Motor neuron (in vitro differentiated cells): ENCODE results near the gene CPAMD8. TPM values are rescaled to one million over a fixed set of nuclear protein-coding genes. Genes with fewer than 3 reads are reported as not detected.

Source experiments
- ATAC-seq, 8 experiments: fragments of 200-7000 bp; cut with Tn5 transposase; replicated peaks in 6 of 8; 2 replicates each; pipeline ENCODE4 v1.8.0; 2021; ENCODE audit warnings: mild to moderate bottlenecking in 8 of 8, moderate library complexity in 8 of 8
- H3K27ac ChIP-seq, 2 donors: fragments of 250-450 bp; sonication (Bioruptor Pico); 2 replicates each; pipeline ENCODE4 v1.9.0; 2021; ENCODE audit warnings: antibody characterized with exemption in 2 of 2, mild to moderate bottlenecking in 2 of 2, moderate library complexity in 1 of 2
- H3K4me1 ChIP-seq, 2 donors: fragments of 250-450 bp; sonication (Bioruptor Pico); replicated peaks in 1 of 2; 2 replicates each; pipeline ENCODE4 v1.6.1; 2021; ENCODE audit warnings: antibody characterized with exemption in 2 of 2, mild to moderate bottlenecking in 2 of 2, moderate library complexity in 1 of 2
- H3K4me3 ChIP-seq, 5 donors: fragments of 250-450 bp; sonication (Bioruptor Pico); 2 replicates each; pipeline ENCODE4 v1.9.0; 2021; ENCODE audit warnings: antibody characterized with exemption in 5 of 5, mild to moderate bottlenecking in 5 of 5, moderate library complexity in 4 of 5
- WGBS, 10 experiments: fragments of 450-650 bp; shearing (Covaris generic); methylation state at CpG; one replicate each; pipeline ENCODE4 v1.0.0; 2022; 5-methylcytosine and 5-hydroxymethylcytosine counted together
- in situ Hi-C, 9 experiments: fragments of 400-800 bp; cut with MboI; loops; one replicate each; pipeline ENCODE4 v1.15.0; 2021; ENCODE audit warnings: low sequenced_read_pairs in 9 of 9, low pct_unique_long_range_greater_than_20kb in 2 of 9; ENCODE audit not compliant: unreplicated experiment in 9 of 9
- total RNA-seq, 8 experiments: library from RNA; unstranded; fragments of 300-600 nt; gene quantifications; 2 replicates each; pipeline versions ENCODE4 v1.2.3 to v1.2.4, GENCODE V29; 2022

Gene CPAMD8
- total RNA-seq, 8 experiments from 2014 or later: 0.36 to 6.5 (median 3.6) TPM

GRCh38 chr19:16861011-16861410 is 165.6 kb downstream of the CPAMD8 start:
- no peaks in the 10 kb centered on the region for H3K4me1 ChIP-seq
- 67 to 100% (median 100%) methylated on average over 1 to 2 of the region's 3 CpGs; no CpG with 5 or more reads in 4 of the 10 experiments for WGBS, 10 experiments
- ATAC-seq: no peak
- no peak overlapping the region for H3K4me3 ChIP-seq
- in situ Hi-C loops: no loop called here
- no peak overlapping the region for H3K27ac ChIP-seq

- peak in 2 of 8 experiments; percentile 53 to 80 for ATAC-seq
- no peaks in the 10 kb centered on the region for H3K4me1 ChIP-seq
- in situ Hi-C loops: no loop called here
- no peak overlapping the region for H3K4me3 ChIP-seq
- whole genome bisulfite sequencing, 10 experiments: 70 to 100% (median 98%) methylated on average over 1 to 7 of the region's 20 CpGs; no CpG with 5 or more reads in 2 of the 10 experiments
- H3K27ac ChIP-seq: no peak overlapping the region
Observed at GRCh38 chr19:16860118-16860517, 166.5 kb downstream of the CPAMD8 start.

- in situ Hi-C loops: no loop called here
- Histone ChIP-seq H3K27ac (no peak overlapping the region), H3K4me1 (no peaks in the 10 kb centered on the region), H3K4me3 (no peak overlapping the region)
- no peak for ATAC-seq
- 96 to 100% (median 100%) methylated on average over 1 to 3 of the region's 7 CpGs; no CpG with 5 or more reads in 7 of the 10 experiments for WGBS, 10 experiments
Observed at GRCh38 chr19:16859626-16860025, 167.0 kb downstream of the CPAMD8 start.

- H3K4me3 ChIP-seq: no peak overlapping the region
- no peak for ATAC-seq
Observed at GRCh38 chr19:16856091-16856490, 170.5 kb downstream of the CPAMD8 start.

GRCh38 chr19:16853066-16853465 is 173.5 kb downstream of the CPAMD8 start:
- no peak for ATAC-seq
- 90 to 100% (median 100%) methylated on average over 1 to 2 of the region's 7 CpGs; no CpG with 5 or more reads in 7 of the 10 experiments for WGBS, 10 experiments
- in situ Hi-C loops: no loop called here

More at GRCh38 chr19:16856091-16856490, 170.5 kb downstream of the CPAMD8 start:
- in situ Hi-C loops: no loop called here
- H3K4me1 ChIP-seq: no peaks in the 10 kb centered on the region
- WGBS, 10 experiments: 60 to 100% (median 97%) methylated on average over 1 to 6 of the region's 9 CpGs; no CpG with 5 or more reads in 1 of the 10 experiments
- no peak overlapping the region for H3K27ac ChIP-seq

GRCh38 chr19:16851031-16851712 is 175.4 kb downstream of the CPAMD8 start:
- H3K27ac ChIP-seq: no peak overlapping the region
- 58 to 100% (median 96%) methylated on average over 1 to 9 of the region's 33 CpGs; no CpG with 5 or more reads in 4 of the 10 experiments for WGBS, 10 experiments
- ATAC-seq: no peak
- H3K4me3 ChIP-seq: no peak overlapping the region
- no peaks in the 10 kb centered on the region for H3K4me1 ChIP-seq
- in situ Hi-C loops: no loop called here

More at GRCh38 chr19:16853066-16853465, 173.5 kb downstream of the CPAMD8 start:
- Histone ChIP-seq H3K4me3 (no peak overlapping the region), H3K27ac (no peak overlapping the region), H3K4me1 (no peaks in the 10 kb centered on the region)

GRCh38 chr19:16850133-16850532 is 176.5 kb downstream of the CPAMD8 start:
- WGBS, 10 experiments: 83 to 100% (median 93%) methylated on average over 1 to 4 of the region's 4 CpGs; no CpG with 5 or more reads in 3 of the 10 experiments
- Histone ChIP-seq H3K4me1 (no peaks in the 10 kb centered on the region), H3K27ac (no peak overlapping the region), H3K4me3 (no peak overlapping the region)
- ATAC-seq: no peak
- in situ Hi-C loops: no loop called here

- Histone ChIP-seq H3K4me1 (no peaks in the 10 kb centered on the region), H3K4me3 (no peak overlapping the region), H3K27ac (no peak overlapping the region)
- in situ Hi-C loops: no loop called here
- 0 to 100% (median 53%) methylated on average over 1 of the region's 1 CpG; no CpG with 5 or more reads in 6 of the 10 experiments for WGBS, 10 experiments
- peak in 3 of 8 experiments; percentile 23 to 69 (median 60) for ATAC-seq
Observed at GRCh38 chr19:16849168-16849567, 177.4 kb downstream of the CPAMD8 start.

- no peaks in the 10 kb centered on the region for H3K4me1 ChIP-seq
- WGBS, 10 experiments: 100% methylated on average over 1 to 2 of the region's 6 CpGs; no CpG with 5 or more reads in 7 of the 10 experiments
- H3K4me3 ChIP-seq: no peak overlapping the region
- no peak for ATAC-seq
- no peak overlapping the region for H3K27ac ChIP-seq
- in situ Hi-C loops: no loop called here
Observed at GRCh38 chr19:16847430-16847829, 179.2 kb downstream of the CPAMD8 start.

- in situ Hi-C loops: no loop called here
- WGBS, 10 experiments: 86 to 100% (median 95%) methylated on average over 4 to 11 of the region's 16 CpGs; no CpG with 5 or more reads in 6 of the 10 experiments
- no peaks in the 10 kb centered on the region for H3K4me1 ChIP-seq
- H3K4me3 ChIP-seq: no peak overlapping the region
- no peak overlapping the region for H3K27ac ChIP-seq
- ATAC-seq: no peak
Observed at GRCh38 chr19:16846901-16847300, 179.7 kb downstream of the CPAMD8 start.

Other genes with a start within 250 kb of the CPAMD8 start
- gene SIN3B, start 197.4 kb downstream of the CPAMD8 start, total RNA-seq: 10 to 100 TPM; 23.3 to 59.3 (median 30.5) TPM
- gene F2RL3, start 137.8 kb downstream of the CPAMD8 start, total RNA-seq: under 1 TPM in 7 of 8 experiments, not detected in 1; 0.05 to 0.36 (median 0.14) TPM
- gene HAUS8, start 48.6 kb upstream of the CPAMD8 start, total RNA-seq: 10 to 100 TPM in 3 of 8 experiments, 1 to 10 TPM in 5; 3.4 to 14.8 (median 6.4) TPM
- gene MYO9B, start 49.0 kb upstream of the CPAMD8 start, total RNA-seq: 10 to 100 TPM; 16.4 to 43.5 (median 27.3) TPM
- gene USE1, start 188.5 kb upstream of the CPAMD8 start, total RNA-seq: 10 to 100 TPM; 14.7 to 31.0 (median 22.9) TPM
- gene OCEL1, start 199.4 kb upstream of the CPAMD8 start, total RNA-seq: 10 to 100 TPM in 3 of 8 experiments, 1 to 10 TPM in 5; 5.4 to 19.2 (median 9.5) TPM
- 10 to 100 TPM; 16.7 to 27.0 (median 19.5) TPM for gene NR2F6, start 219.1 kb upstream of the CPAMD8 start, total RNA-seq
- under 1 TPM in 7 of 8 experiments, not detected in 1; 0.07 to 0.59 (median 0.27) TPM for gene USHBP1, start 237.9 kb upstream of the CPAMD8 start, total RNA-seq
- 10 to 100 TPM; 50.6 to 91.4 (median 64.5) TPM for gene BABAM1, start 240.6 kb upstream of the CPAMD8 start, total RNA-seq